ENCODE data around the gene RNF144A. TPM values are rescaled to one million over a fixed set of nuclear protein-coding genes. Genes with fewer than 3 reads are reported as not detected.

The RNF144A gene
- total and polyA plus RNA-seq, 2 experiments from 2014 or later: 2.8 to 14.7 TPM

- TF ChIP-seq ZNF462 (CRISPR knock-in tag; IDR thresholded peaks at IDR 0.05) (no peak), CREB1 (CRISPR knock-in tag; IDR thresholded peaks at IDR 0.05; ENCODE audit: low read depth) (no peak), JUNB (IDR thresholded peaks at IDR 0.05; ENCODE audit: unreplicated experiment) (no peak), NANOG (IDR thresholded peaks at IDR 0.05; ENCODE audit: borderline replicate concordance) (no peak), EZH2 (IDR thresholded peaks at IDR 0.05; ENCODE audit: low read depth, unreplicated experiment) (no peak), EZH2phosphoT487 (IDR thresholded peaks at IDR 0.05; ENCODE audit: unreplicated experiment) (no peak)
Measured at GRCh38 chr2:6947929-6948676, 30.9 kb downstream of the RNF144A start (continued).

- Mint-ChIP-seq H3K4me3 (no peak overlapping the region), H3K27ac (no peak overlapping the region)
- no peaks in the 10 kb centered on the region for H3K27me3 ChIP-seq (ENCODE audit: insufficient read depth)
Measured at GRCh38 chr2:6948677-6949351, 31.6 kb downstream of the RNF144A start.

More at GRCh38 chr2:6948677-6949351, 31.6 kb downstream of the RNF144A start:
- no peaks in the 10 kb centered on the region for H4K20me1 ChIP-seq (replicated peaks; ENCODE audit: insufficient read depth)
- no peak overlapping the region for H3K27ac ChIP-seq (ENCODE audit: low read depth)
- H2AFZ ChIP-seq: no peak overlapping the region
- H3K36me3 Mint-ChIP-seq (ENCODE audit: low read depth): peaks cover 2% of the 10 kb centered on the region; the same call in 1 of the 3 replicates
- no peaks in the 10 kb centered on the region for H3F3A ChIP-seq (replicated peaks; ENCODE audit: low read depth)
- no peaks in the 10 kb centered on the region for H3K36me3 ChIP-seq (ENCODE audit: insufficient read depth)
- H3K4me3 ChIP-seq: no peak overlapping the region
- H3K9me2 ChIP-seq (ENCODE audit: insufficient read depth): no peaks in the 10 kb centered on the region
- no peaks in the 10 kb centered on the region; the same call in 2 of the 3 replicates for H3K9me3 Mint-ChIP-seq
- H3K4me1 Mint-ChIP-seq: no peaks in the 10 kb centered on the region
- no peak for TF ChIP-seq EZH2 (IDR thresholded peaks at IDR 0.05; ENCODE audit: low read depth, unreplicated experiment)
- no peak for TF ChIP-seq CREB1 (CRISPR knock-in tag; IDR thresholded peaks at IDR 0.05; ENCODE audit: low read depth)
- no peak for TF ChIP-seq CTCF (conservative IDR thresholded peaks at IDR 0.05; ENCODE audit: low read depth in 2 of 2)
- TF ChIP-seq STAT1 (IDR thresholded peaks at IDR 0.05; ENCODE audit: unreplicated experiment): no peak
- TF ChIP-seq REST (IDR thresholded peaks at IDR 0.05; ENCODE audit: unreplicated experiment): no peak
- TF ChIP-seq ZNF114 (CRISPR knock-in tag; IDR thresholded peaks at IDR 0.05): no peak
- no peak for TF ChIP-seq POLR2AphosphoS5 (IDR thresholded peaks at IDR 0.05; ENCODE audit: low read depth)
- TF ChIP-seq JUNB (IDR thresholded peaks at IDR 0.05; ENCODE audit: unreplicated experiment): no peak
- no peaks in the 10 kb centered on the region for H3K4me1 ChIP-seq (ENCODE audit: insufficient read depth)
- no peak overlapping the region for H3K4me2 ChIP-seq
- no peaks in the 10 kb centered on the region for H3K79me2 ChIP-seq (replicated peaks; ENCODE audit: insufficient read depth)
- H3K27me3 Mint-ChIP-seq (ENCODE audit: insufficient read depth, low read depth, poor library complexity): peaks cover 3% of the 10 kb centered on the region
- DNase-seq (ENCODE audit: low spot score): no peak
- ATAC-seq: no peak
